HG02840 (cell line): ENCODE data around the gene STMND1.

Experiments
- ATAC-seq: cut with Tn5 transposase; IDR thresholded peaks from one replicate; pipeline ENCODE4 v1.9.1; 2021; ENCODE audit warnings: mild to moderate bottlenecking, moderate library complexity, moderate number of reproducible peaks; ENCODE audit not compliant: unreplicated experiment, low FRiP score

The STMND1 gene

GRCh38 chr6:17096652-17097051 is 5.2 kb upstream of the STMND1 start:
- no peak for ATAC-seq

GRCh38 chr6:17097982-17098381 is 3.9 kb upstream of the STMND1 start:
- ATAC-seq = no peak

GRCh38 chr6:17098538-17098937 is 3.3 kb upstream of the STMND1 start:
- no peak for ATAC-seq

- no peak for ATAC-seq
These were observed 2.3 kb upstream of the STMND1 start for GRCh38 chr6:17099401-17100059.

GRCh38 chr6:17100806-17101205 is 1.0 kb upstream of the STMND1 start:
- ATAC-seq = no peak

GRCh38 chr6:17102258-17102870 is 514 bp downstream of the STMND1 start:
- ATAC-seq = no peak

- ATAC-seq = no peak
These were observed 1.9 kb downstream of the STMND1 start for GRCh38 chr6:17103715-17104114.

GRCh38 chr6:17107863-17108262 is 6.0 kb downstream of the STMND1 start:
- no peak for ATAC-seq

GRCh38 chr6:17115251-17116116 is 13.6 kb downstream of the STMND1 start:
- no peak for ATAC-seq

GRCh38 chr6:17116117-17116440 is 14.2 kb downstream of the STMND1 start:
- no peak for ATAC-seq

GRCh38 chr6:17120019-17120418 is 18.2 kb downstream of the STMND1 start:
- no peak for ATAC-seq

- no peak for ATAC-seq
These were observed 23.6 kb downstream of the STMND1 start for GRCh38 chr6:17125407-17125806.

- no peak for ATAC-seq
These were observed 28.9 kb downstream of the STMND1 start for GRCh38 chr6:17130786-17131185.

- no peak for ATAC-seq
These were observed 31.1 kb downstream of the STMND1 start for GRCh38 chr6:17132967-17133366.

- no peak for ATAC-seq
These were observed 36.2 kb downstream of the STMND1 start for GRCh38 chr6:17138033-17138432.

GRCh38 chr6:17144016-17144415 is 42.2 kb downstream of the STMND1 start:
- ATAC-seq = no peak

GRCh38 chr6:17149571-17149970 is 47.7 kb downstream of the STMND1 start:
- no peak for ATAC-seq

- ATAC-seq = no peak
These were observed 48.2 kb downstream of the STMND1 start for GRCh38 chr6:17150096-17150495.

GRCh38 chr6:17151888-17152287 is 50.0 kb downstream of the STMND1 start:
- no peak for ATAC-seq

GRCh38 chr6:17152703-17153102 is 50.9 kb downstream of the STMND1 start:
- ATAC-seq = no peak

GRCh38 chr6:17156112-17156921 is 54.5 kb downstream of the STMND1 start:
- no peak for ATAC-seq
